ENCODE measurements around the gene UROD. TPM values are rescaled to one million over a fixed set of nuclear protein-coding genes. Genes with fewer than 3 reads are reported as not detected.
A peak's percentile ranks its signal among the peaks of the same experiment; 100 is the strongest.

Gene UROD
- total and polyA plus RNA-seq, 2 donors (not counting 1 experiment from before 2014, with no cell fraction given) = 65.5 to 82.5 TPM

GRCh38 chr1:44970317-44970716 is 41.7 kb upstream of the UROD start:
- no peak overlapping the region for H3K27ac ChIP-seq (ENCODE audit: low read length in 2 of 2)
- H2AFZ ChIP-seq (ENCODE audit: insufficient read depth, low read depth, low read length, poor library complexity, severe bottlenecking) = no peak overlapping the region
- no peaks in the 10 kb centered on the region for H4K20me1 ChIP-seq (ENCODE audit: control insufficient read depth, insufficient read depth, low read length, poor library complexity, severe bottlenecking)
- no peaks in the 10 kb centered on the region for H3K27me3 ChIP-seq (replicated peaks in 1 of 4; ENCODE audit: control extremely low read depth in 1 of 4, control insufficient read depth in 3 of 4, insufficient read depth in 4 of 4, low read length in 3 of 4)
- H3K4me1 Mint-ChIP-seq = peaks cover 10% of the 10 kb centered on the region
- no peak overlapping the region for H3K9ac ChIP-seq (ENCODE audit: low read length)
- DNase-seq (no peak), ATAC-seq (ENCODE audit: low read depth) (no peak)
- ChIA-PET CTCF (interaction anchor here (0.7 kb wide), 1 partner anchor 330 kb away, joined by 3 read pairs; no protein-coding TSS in a partner anchor), POLR2A (no interaction called here)
- no CpG with 5 or more reads among the region's 4 CpGs for whole genome bisulfite sequencing (ENCODE audit: insufficient coverage)
- no peak overlapping the region for H3K4me3 Mint-ChIP-seq
- no peaks in the 10 kb centered on the region for H3K9me3 Mint-ChIP-seq (ENCODE audit: insufficient read depth)
- H3K4me3 ChIP-seq (ENCODE audit: control extremely low read depth in 1 of 5, extremely low read depth in 1 of 5, insufficient read depth in 1 of 5, low read depth in 2 of 5, low read length in 4 of 5) = no peak overlapping the region
- intact Hi-C loops (cut with micrococcal nuclease) = no loop called here
- peaks cover 8 to 9% of the 10 kb centered on the region in 2 donors for H3K4me1 ChIP-seq (ENCODE audit: control insufficient read depth in 2 of 2, insufficient read depth in 2 of 2, low read length in 2 of 2)
- H3K27ac Mint-ChIP-seq = no peak overlapping the region
- no peak overlapping the region for H3K4me2 ChIP-seq (replicated peaks; ENCODE audit: low read depth, low read length, poor library complexity, severe bottlenecking)
- no peaks in the 10 kb centered on the region for H3K27me3 Mint-ChIP-seq
- no peaks in the 10 kb centered on the region for H3K9me3 ChIP-seq (ENCODE audit: control extremely low read depth in 1 of 3, control insufficient read depth in 2 of 3, insufficient read depth in 1 of 3, low read length in 2 of 3)
- TF ChIP-seq, protein P1, sequence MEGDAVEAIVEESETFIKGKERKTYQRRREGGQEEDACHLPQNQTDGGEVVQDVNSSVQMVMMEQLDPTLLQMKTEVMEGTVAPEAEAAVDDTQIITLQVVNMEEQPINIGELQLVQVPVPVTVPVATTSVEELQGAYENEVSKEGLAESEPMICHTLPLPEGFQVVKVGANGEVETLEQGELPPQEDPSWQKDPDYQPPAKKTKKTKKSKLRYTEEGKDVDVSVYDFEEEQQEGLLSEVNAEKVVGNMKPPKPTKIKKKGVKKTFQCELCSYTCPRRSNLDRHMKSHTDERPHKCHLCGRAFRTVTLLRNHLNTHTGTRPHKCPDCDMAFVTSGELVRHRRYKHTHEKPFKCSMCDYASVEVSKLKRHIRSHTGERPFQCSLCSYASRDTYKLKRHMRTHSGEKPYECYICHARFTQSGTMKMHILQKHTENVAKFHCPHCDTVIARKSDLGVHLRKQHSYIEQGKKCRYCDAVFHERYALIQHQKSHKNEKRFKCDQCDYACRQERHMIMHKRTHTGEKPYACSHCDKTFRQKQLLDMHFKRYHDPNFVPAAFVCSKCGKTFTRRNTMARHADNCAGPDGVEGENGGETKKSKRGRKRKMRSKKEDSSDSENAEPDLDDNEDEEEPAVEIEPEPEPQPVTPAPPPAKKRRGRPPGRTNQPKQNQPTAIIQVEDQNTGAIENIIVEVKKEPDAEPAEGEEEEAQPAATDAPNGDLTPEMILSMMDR (IDR thresholded peaks at IDR 0.05) = no peak
- TF ChIP-seq EZH2 (IDR thresholded peaks at IDR 0.05; ENCODE audit: borderline replicate concordance, insufficient read depth, low read depth, low read length, poor library complexity, severe bottlenecking) = no peak
- peaks cover 1 to 4% of the 10 kb centered on the region in 2 experiments for H3K36me3 ChIP-seq (replicated peaks in 1 of 2; ENCODE audit: control extremely low read depth in 1 of 2, control insufficient read depth in 1 of 2, extremely low read depth in 1 of 2, insufficient read depth in 2 of 2, low read length in 1 of 2)
- H3K79me2 ChIP-seq (ENCODE audit: control insufficient read depth, insufficient read depth, low read length) = peaks cover 19% of the 10 kb centered on the region

DNA sequence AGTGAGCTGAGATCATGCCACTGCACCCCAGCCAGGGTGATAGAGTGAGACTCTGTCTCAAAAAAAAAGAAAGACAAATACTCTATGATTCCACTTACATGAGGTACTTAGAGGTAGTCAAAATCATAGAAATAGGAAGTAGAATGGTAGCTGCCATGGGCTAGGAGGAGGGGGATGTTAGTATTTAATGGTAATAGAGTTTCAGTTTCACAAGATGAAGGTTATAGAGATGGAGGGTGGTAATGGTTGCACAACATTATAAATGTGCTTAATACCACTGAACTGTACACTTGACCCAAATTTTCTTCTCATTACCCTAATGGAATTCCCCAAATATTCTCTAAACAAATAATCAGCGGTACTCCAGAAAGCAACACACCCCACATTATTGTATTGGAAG is 38.4 kb upstream of the UROD start:
- TF ChIP-seq, protein P1 (IDR thresholded peaks at IDR 0.05) = no peak
- WGBS (ENCODE audit: insufficient coverage) = no CpG with 5 or more reads among the region's 1 CpG
- H3K9me3 Mint-ChIP-seq (ENCODE audit: insufficient read depth) = peaks cover 8% of the 10 kb centered on the region
- ChIA-PET POLR2A (interaction anchor here (0.6 kb wide), 1 partner anchor 222 kb away, joined by 4 read pairs; no protein-coding TSS in a partner anchor), CTCF (interaction anchor here (0.5 to 1.3 kb wide), 5 partner anchors 13 to 247 kb away, joined by 3 to 6 read pairs (median 3); partner anchors contain the start of gene EIF2B3)
- H2AFZ ChIP-seq (ENCODE audit: insufficient read depth, low read depth, low read length, poor library complexity, severe bottlenecking) = peak overlapping the region; percentile 63
- no peak overlapping the region for H3K4me2 ChIP-seq (replicated peaks; ENCODE audit: low read depth, low read length, poor library complexity, severe bottlenecking)
- H3K27me3 Mint-ChIP-seq = no peaks in the 10 kb centered on the region
- H3K9me3 ChIP-seq (ENCODE audit: control extremely low read depth in 1 of 3, control insufficient read depth in 2 of 3, insufficient read depth in 1 of 3, low read length in 2 of 3) = peaks cover 0 to 5% (median 4%) of the 10 kb centered on the region in 3 donors
- no peaks in the 10 kb centered on the region for H3K27me3 ChIP-seq (replicated peaks in 1 of 4; ENCODE audit: control extremely low read depth in 1 of 4, control insufficient read depth in 3 of 4, insufficient read depth in 4 of 4, low read length in 3 of 4)
- peak overlapping the region; percentile 67 for H3K27ac Mint-ChIP-seq
- H3K9ac ChIP-seq (ENCODE audit: low read length) = no peak overlapping the region
- ATAC-seq (ENCODE audit: low read depth) = peak; percentile 49
- peak overlapping the region in 1 of 2 donors; percentile 39 for H3K27ac ChIP-seq (ENCODE audit: low read length in 2 of 2)
- peak; percentile 24 for DNase-seq
- peaks cover 10% of the 10 kb centered on the region for H3K4me1 Mint-ChIP-seq
- no peak overlapping the region for H3K4me3 ChIP-seq (ENCODE audit: control extremely low read depth in 1 of 5, extremely low read depth in 1 of 5, insufficient read depth in 1 of 5, low read depth in 2 of 5, low read length in 4 of 5)
- peaks cover 16% of the 10 kb centered on the region for H3K79me2 ChIP-seq (ENCODE audit: control insufficient read depth, insufficient read depth, low read length)
- intact Hi-C loops (cut with micrococcal nuclease) = no loop called here
- peaks cover 8 to 9% of the 10 kb centered on the region in 2 donors for H3K4me1 ChIP-seq (ENCODE audit: control insufficient read depth in 2 of 2, insufficient read depth in 2 of 2, low read length in 2 of 2)
- no peaks in the 10 kb centered on the region for H4K20me1 ChIP-seq (ENCODE audit: control insufficient read depth, insufficient read depth, low read length, poor library complexity, severe bottlenecking)
- no peak overlapping the region for H3K4me3 Mint-ChIP-seq
- peaks cover 13 to 26% of the 10 kb centered on the region in 2 experiments for H3K36me3 ChIP-seq (replicated peaks in 1 of 2; ENCODE audit: control extremely low read depth in 1 of 2, control insufficient read depth in 1 of 2, extremely low read depth in 1 of 2, insufficient read depth in 2 of 2, low read length in 1 of 2)

All from B cell (primary cell).